NCI-H2171 treated with DMSO at 0.1 percent for 48 hours (cell line): Measurements from ENCODE around the gene RBBP8NL.
A peak's percentile ranks its signal among the peaks of the same experiment; 100 is the strongest.

Experiments
- DNase-seq: peaks from one replicate; lab custom pipeline; 2025; lab: John Stamatoyannopoulos, UW

RBBP8NL gene

GRCh38 chr20:62392621-62393334 lies 34.6 kb downstream of the RBBP8NL start:
- DNase-seq = no peak

DNA sequence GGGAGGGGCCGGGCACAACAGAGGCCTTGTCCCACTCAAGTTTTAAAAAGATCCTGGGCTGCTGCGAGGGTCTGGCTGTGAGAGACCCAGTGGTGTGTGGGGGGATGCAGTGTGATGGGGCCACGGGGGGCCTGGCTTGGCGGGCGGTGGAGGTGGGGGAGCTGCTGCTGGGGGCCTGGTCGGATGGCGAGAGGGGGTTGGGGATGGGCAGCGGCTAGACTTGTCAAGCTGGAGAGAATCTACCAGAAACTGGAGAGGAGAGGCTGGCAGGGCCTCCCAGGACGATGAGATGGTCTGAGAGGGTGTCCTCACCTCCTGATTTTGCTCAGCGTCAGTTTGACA lies 35.3 kb downstream of the RBBP8NL start:
- DNase-seq = no peak

DNA sequence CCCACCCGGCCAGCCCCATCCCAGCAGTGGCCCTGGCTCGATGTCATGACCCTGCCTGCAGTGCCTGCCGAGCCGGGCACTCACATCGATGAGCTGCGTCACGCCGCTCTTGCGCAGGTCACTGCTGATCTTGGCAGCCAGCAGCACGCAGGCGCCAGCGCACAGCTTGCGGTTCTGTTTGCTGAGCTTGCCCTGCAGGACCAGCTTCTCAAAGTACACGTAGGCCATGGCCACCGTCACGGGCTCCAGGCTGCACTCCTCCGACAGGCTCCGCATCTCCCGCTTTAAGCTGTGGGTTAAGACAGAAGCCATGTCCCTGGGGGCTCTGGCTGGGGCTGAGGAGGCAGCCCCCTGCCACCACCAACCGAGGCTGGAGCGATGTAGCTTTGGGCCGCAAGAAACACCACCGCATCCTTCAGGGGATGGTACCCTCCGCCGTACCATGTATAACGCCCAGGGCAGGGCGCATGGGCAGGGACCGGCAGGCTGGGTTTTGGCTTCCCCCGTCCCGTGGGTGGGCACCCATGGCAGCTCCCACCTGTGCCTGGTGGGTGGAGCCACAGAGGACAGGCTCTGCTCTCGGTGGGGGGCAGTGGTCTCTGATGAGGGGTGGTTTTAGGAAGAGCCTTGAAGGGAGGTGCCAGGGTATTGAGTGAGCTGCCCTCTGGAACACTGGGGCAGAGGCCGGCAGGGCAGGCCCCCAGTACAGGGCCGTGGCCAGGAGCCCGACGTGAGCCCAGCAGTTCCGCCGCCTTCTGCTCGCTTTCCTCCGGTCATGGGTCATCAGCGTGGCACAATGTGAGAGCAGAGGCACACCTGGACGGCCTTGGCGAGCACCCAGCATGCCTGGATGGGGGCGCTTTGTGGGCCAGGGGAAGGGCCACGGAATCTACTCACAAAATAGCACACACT lies 35.9 kb downstream of the RBBP8NL start:
- no peak for DNase-seq

- DNase-seq = no peak
Observed at GRCh38 chr20:62390317-62391164, 36.8 kb downstream of the RBBP8NL start.

DNA sequence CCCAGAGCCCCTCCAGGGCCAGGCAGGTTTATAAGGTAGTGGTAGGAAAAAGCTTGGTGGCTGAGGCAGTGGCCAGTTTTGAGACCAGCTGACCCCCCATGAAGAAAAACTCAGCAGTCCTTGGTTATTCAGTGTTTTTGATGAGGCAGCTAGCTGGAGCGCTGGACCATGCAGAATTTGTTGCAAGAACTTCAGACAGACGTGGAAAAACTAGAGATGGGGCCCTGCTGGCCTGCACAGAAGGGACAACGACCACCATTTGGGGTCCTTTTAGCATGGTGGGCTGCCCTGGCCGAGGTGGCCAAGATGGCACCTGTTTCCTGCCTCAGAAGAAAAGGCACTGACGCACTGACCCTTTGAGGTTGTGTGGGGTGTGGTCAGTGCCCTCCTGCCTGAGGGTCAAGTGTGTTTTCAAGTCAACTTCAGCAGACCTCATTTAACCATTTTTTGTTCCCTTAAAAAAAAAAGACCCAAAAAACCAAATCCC lies 37.7 kb downstream of the RBBP8NL start:
- DNase-seq = no peak

- no peak for DNase-seq
Observed at GRCh38 chr20:62388839-62389600, 38.3 kb downstream of the RBBP8NL start.

- DNase-seq = no peak
Observed at GRCh38 chr20:62387933-62388635, 39.3 kb downstream of the RBBP8NL start.

DNA sequence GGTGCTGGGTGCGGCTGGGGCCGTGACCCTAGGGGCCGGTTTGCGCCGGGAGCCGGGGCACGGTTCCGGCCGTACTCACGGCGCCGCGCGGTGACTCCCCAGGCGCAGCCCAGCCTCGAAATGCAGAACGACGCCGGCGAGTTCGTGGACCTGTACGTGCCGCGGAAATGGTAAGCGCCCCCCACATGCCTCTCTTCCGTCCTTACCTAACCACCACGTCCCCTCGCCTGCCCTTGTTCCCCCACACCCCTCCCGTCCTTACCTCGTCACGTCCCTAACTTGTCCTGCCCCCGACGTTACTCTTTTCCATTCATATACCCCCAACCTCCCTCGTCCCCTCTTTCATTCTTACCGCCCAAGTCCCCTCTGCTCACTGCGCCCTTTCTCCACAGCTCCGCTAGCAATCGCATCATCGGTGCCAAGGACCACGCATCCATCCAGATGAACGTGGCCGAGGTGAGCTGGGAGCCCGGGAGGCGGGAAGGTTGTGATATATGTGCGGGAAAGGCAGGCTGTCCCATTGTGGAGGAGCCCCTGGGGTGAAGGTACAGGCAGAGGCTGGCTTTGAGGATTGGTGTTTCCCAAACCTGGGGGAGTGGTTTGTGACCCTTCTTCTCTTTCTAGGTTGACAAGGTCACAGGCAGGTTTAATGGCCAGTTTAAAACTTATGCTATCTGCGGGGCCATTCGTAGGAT lies 40.0 kb downstream of the RBBP8NL start:
- peak; percentile 37 for DNase-seq

GRCh38 chr20:62386383-62387218 lies 40.7 kb downstream of the RBBP8NL start, which contains the start of gene RPS21:
RPS21 (plus strand) TSS chr20:62387103; CDS start chr20:62387339, 236 bp downstream.
- DNase-seq = peak; percentile 94

GRCh38 chr20:62382306-62383198 lies 44.8 kb downstream of the RBBP8NL start:
- DNase-seq = peak; percentile 83

GRCh38 chr20:62381842-62382241 lies 45.5 kb downstream of the RBBP8NL start:
- no peak for DNase-seq

DNA sequence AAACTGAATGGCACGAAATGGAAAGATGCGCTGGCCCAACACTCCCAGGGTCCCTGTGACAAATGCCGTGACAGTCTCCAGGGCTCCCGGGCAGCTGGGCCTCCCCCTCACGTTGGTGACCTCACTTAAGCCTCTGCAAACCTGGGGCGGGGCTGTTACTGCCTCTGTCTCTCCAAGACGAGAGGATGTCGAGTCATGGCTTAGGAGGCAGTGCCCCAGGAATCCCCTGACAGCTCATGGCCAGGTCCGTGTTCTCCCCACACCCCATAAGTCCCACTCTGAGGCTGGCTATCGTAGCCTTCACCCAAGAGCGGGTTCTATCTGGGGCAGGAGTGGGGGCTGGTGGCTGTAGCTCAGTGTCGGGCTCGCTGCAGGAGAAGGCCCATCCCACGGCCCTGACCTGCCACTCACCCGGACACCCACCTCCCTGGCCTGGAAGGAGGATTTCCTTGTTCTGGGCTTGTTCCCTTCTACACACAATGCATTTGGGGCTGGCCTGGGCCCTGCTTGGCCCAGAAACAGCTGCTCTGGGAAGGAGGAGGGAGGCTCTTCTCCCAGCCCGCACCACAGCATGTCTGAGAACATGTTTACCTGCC lies 46.0 kb downstream of the RBBP8NL start:
- DNase-seq = no peak

DNA sequence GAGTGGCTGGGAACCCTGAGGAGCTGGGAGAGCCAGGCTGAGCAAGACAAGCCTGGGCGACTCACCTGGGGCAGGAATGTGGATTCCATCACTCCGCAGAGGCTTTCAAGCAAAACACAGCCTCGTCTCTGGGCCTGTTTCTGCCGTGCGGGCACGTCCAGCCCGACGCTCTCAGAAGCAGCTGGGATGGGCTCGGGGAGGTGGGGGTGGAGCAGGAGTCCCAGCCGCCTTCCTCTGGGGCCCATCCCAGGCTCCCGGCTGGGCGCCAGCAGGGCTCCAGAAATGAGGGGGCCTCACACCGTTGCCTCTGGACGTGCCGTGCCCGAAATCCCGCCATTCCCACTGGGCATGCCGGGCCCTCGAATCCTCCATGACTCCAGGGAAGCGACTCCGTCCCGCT lies 49.1 kb downstream of the RBBP8NL start:
- DNase-seq = no peak

- no peak for DNase-seq
Observed at GRCh38 chr20:62377615-62378178, 49.6 kb downstream of the RBBP8NL start.

GRCh38 chr20:62377064-62377461 lies 50.3 kb downstream of the RBBP8NL start:
- no peak for DNase-seq

DNA sequence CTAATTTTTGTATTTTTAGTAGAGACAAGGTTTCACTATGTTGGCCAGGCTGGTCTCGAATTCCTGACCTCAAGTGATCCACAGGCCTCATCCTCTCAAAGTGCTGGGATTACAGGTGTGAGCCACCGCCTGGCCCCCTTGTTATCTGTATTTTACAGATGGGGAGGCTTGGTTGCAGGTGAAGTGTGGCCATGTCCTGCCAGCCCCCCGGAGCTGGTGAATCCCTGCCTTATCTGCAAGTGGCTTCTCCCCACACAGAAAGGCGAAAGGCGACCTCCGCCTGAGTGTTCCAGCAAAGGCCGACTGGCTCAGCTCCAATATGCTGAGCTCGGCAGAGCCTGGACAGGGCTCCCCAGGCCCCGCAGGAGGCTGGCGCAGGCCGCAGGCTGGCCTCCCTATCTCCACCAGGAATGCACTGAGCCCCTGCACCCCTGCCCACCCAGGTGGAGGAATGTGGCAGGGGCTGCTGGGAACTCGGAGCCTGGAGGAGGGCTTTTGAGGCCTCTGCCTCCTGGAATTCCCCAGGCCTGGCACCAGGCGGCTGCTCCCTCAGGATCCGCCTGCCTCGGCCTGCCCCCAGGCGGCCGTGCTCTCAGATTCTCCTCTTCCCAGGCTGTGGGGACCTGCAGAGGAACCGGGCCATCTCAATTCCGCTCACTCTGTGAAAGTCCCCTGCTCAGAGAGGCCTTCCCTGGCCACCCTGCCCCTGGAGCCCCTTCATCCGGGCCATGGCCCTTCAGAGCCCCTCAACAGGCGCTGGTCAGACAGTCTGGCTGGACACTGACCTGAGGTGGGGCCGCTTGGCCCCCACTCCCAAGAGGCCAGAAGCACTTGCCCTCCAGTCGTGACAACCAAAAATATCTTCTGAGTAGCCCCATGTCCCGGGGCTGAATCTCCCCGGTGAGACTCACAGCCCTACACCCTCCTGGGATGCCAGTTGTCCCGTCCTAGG lies 51.0 kb downstream of the RBBP8NL start:
- DNase-seq = no peak
